GM12878 (cell line): Measurements from ENCODE around the gene STK10. TPM values are rescaled to one million over a fixed set of nuclear protein-coding genes. Genes with fewer than 3 reads are reported as not detected.

ENCODE experiments used
- ATAC-seq: fragments of 200-7000 bp; cut with Tn5 transposase; 3 replicates; pipeline ENCODE4 v1.9.1; 2020; ENCODE audit warnings: mild to moderate bottlenecking, moderate library complexity
- BruUV-seq: library from RNA; stranded (reverse); fragments of 400-500 nt; replicated peaks from 2 replicates; lab custom pipeline; 2021; lab: Mats Ljungman, UMichigan
- CTCF ChIA-PET: fragments of 300-600 bp; sonication (Branson Sonifier 250); formaldehyde crosslinking; extraction: SDS; loops from one replicate; lab custom pipeline; 2021; ENCODE audit warnings: inconsistent platforms; lab: Yijun Ruan, JAX
- POLR2A ChIA-PET: fragments of 350-600 bp; formaldehyde crosslinking; extraction: SDS; loops from one replicate; lab custom pipeline; 2021; ENCODE audit warnings: inconsistent platforms; lab: Charles Lee
- RAD21 ChIA-PET: fragments of 300-600 bp; sonication (Branson Sonifier 250); formaldehyde crosslinking; loops from one replicate; lab custom pipeline; 2023; ENCODE audit warnings: antibody characterized with exemption; ENCODE audit not compliant: unreplicated experiment; lab: Charles Lee
- SMC1A ChIA-PET: fragments of 300-600 bp; sonication (Branson Sonifier 250); formaldehyde crosslinking; loops from one replicate; lab custom pipeline; 2023; ENCODE audit not compliant: unreplicated experiment, uncharacterized antibody; lab: Charles Lee
- DNase-seq: peaks from one replicate; pipeline ENCODE4 v3.0.0-alpha.2; 2011; ENCODE audit warnings: low read depth, low spot score
- FAIRE-seq: peaks from 3 replicates; lab custom pipeline; 2011; peaks lifted over from hg19 to GRCh38; lab: Jason Lieb, UNC
- H2AFZ ChIP-seq: 2 replicates; pipeline ENCODE4 v1.6.0; 2011; ENCODE audit warnings: low read depth, low read length, control low read depth; ENCODE audit not compliant: control insufficient read depth
- H3K27ac ChIP-seq: 2 replicates; pipeline ENCODE4 v1.5.1; 2011; ENCODE audit warnings: control low read depth; ENCODE audit not compliant: control insufficient read depth, insufficient read depth
- H3K27me3 ChIP-seq, 2 experiments: replicated peaks in 1 of 2; 2 replicates each; pipeline versions ENCODE4 v1.6.0 to v1.6.1; 2011; ENCODE audit warnings: low read length in 1 of 2; ENCODE audit not compliant: control insufficient read depth in 2 of 2, insufficient read depth in 2 of 2
- H3K36me3 ChIP-seq, 2 experiments: 2 replicates each; pipeline ENCODE4 v1.5.1; 2011; ENCODE audit warnings: low read length in 1 of 2; ENCODE audit not compliant: control insufficient read depth in 2 of 2, insufficient read depth in 2 of 2
- H3K4me1 ChIP-seq: 2 replicates; pipeline ENCODE4 v1.6.1; 2011; ENCODE audit warnings: mild to moderate bottlenecking, low read length, moderate library complexity, mixed read lengths; ENCODE audit not compliant: control insufficient read depth, insufficient read depth
- H3K4me2 ChIP-seq: 2 replicates; pipeline ENCODE4 v1.6.0; 2011; ENCODE audit warnings: control low read depth; ENCODE audit not compliant: control insufficient read depth, insufficient read depth
- H3K4me3 ChIP-seq: fragments of 200-600 bp; sonication (generic); 2 replicates; pipeline ENCODE4 v1.5.1; 2016
- H3K79me2 ChIP-seq: 2 replicates; pipeline ENCODE4 v1.6.0; 2011; ENCODE audit warnings: low read length; ENCODE audit not compliant: control insufficient read depth, insufficient read depth
- H3K9ac ChIP-seq: 2 replicates; pipeline ENCODE4 v1.8.0; 2011; ENCODE audit warnings: low read length, control low read depth, mixed read lengths; ENCODE audit not compliant: control insufficient read depth, insufficient read depth
- H3K9me3 ChIP-seq: replicated peaks from 3 replicates; pipeline ENCODE4 v1.5.1; 2011; ENCODE audit warnings: mild to moderate bottlenecking, low read length; ENCODE audit not compliant: control insufficient read depth, insufficient read depth
- H4K20me1 ChIP-seq: 2 replicates; pipeline ENCODE4 v1.6.0; 2011; ENCODE audit not compliant: control insufficient read depth, insufficient read depth
- CBX5 ChIP-seq: sonication (generic); IDR thresholded peaks from 2 replicates; pipeline ENCODE4 v1.6.1; 2016; ENCODE audit warnings: low read depth, moderate library complexity, mild to moderate bottlenecking, inconsistent platforms
- EGR1 ChIP-seq, 2 experiments: IDR thresholded peaks; 1 replicate in 1 of 2; 2 replicates in 1 of 2; pipeline ENCODE4 v1.6.1; 2011 to 2012; ENCODE audit warnings: low read depth in 2 of 2, low read length in 2 of 2, borderline replicate concordance in 1 of 2, mild to moderate bottlenecking in 1 of 2, moderate library complexity in 1 of 2
- ESRRA ChIP-seq: IDR thresholded peaks from 2 replicates; pipeline ENCODE4 v1.6.1; 2012; ENCODE audit warnings: mild to moderate bottlenecking, low read length, improper control_type of control experiment
- IKZF2 ChIP-seq, 2 experiments: fragments of 450-650 bp; IDR thresholded peaks; 2 replicates each; pipeline ENCODE4 v1.6.1; 2017; ENCODE audit warnings: mild to moderate bottlenecking in 2 of 2, moderate library complexity in 2 of 2
- JUNB ChIP-seq: IDR thresholded peaks from 2 replicates; pipeline ENCODE4 v1.6.1; 2016; ENCODE audit warnings: antibody characterized with exemption, mild to moderate bottlenecking
- KAT2A ChIP-seq: conservative IDR thresholded peaks from 2 replicates; pipeline ENCODE4 v1.6.1; 2011; ENCODE audit warnings: low read depth, low read length; ENCODE audit not compliant: control insufficient read depth
- NR2F1 ChIP-seq: fragments of 450-650 bp; conservative IDR thresholded peaks from 2 replicates; pipeline ENCODE4 v1.6.1; 2017; ENCODE audit warnings: mild to moderate bottlenecking
- NRF1 ChIP-seq: conservative IDR thresholded peaks from 2 replicates; pipeline ENCODE4 v1.6.1; 2011; ENCODE audit warnings: mild to moderate bottlenecking, low read depth, low read length, improper control_type of control experiment
- TAF1 ChIP-seq: IDR thresholded peaks from 2 replicates; pipeline ENCODE4 v1.6.1; 2011; ENCODE audit warnings: mild to moderate bottlenecking, low read depth, low read length, borderline replicate concordance
- TCF12 ChIP-seq: IDR thresholded peaks from 2 replicates; pipeline ENCODE4 v1.6.1; 2011; ENCODE audit warnings: low read depth, mild to moderate bottlenecking, low read length
- WRNIP1 ChIP-seq: IDR thresholded peaks from 2 replicates; pipeline ENCODE4 v1.6.1; 2011; ENCODE audit warnings: low read depth, low read length, improper control_type of control experiment, borderline replicate concordance
- ZNF217 ChIP-seq: fragments of 450-650 bp; IDR thresholded peaks from 2 replicates; pipeline ENCODE4 v1.6.1; 2017; ENCODE audit warnings: antibody characterized with exemption, mild to moderate bottlenecking
- WGBS: methylation state at CpG from one replicate; pipeline ENCODE4 v1.1.6; 2016; ENCODE audit warnings: low lambda C conversion rate; ENCODE audit not compliant: insufficient replicate concordance, insufficient coverage; ENCODE audit errors: missing lambda C conversion rate; 5-methylcytosine and 5-hydroxymethylcytosine counted together
- in situ Hi-C: fragments of 300-500 bp; cut with MboI; formaldehyde crosslinking; loops from 9 replicates; pipeline ENCODE4 v1.14.3; 2018; ENCODE audit warnings: mixed read lengths
- intact Hi-C: fragments of 100-400 bp; cut with micrococcal nuclease; formaldehyde crosslinking; loops from one replicate; pipeline ENCODE4 v1.14.2; 2022; ENCODE audit not compliant: unreplicated experiment
- polyA plus RNA-seq, 11 experiments: library from polyadenylated mRNA; depleted of rRNA in 4 of 11; unstranded in 6 of 11; stranded (reverse) in 5 of 11; fragments of >200 nt; fragmentation: Nextera tagmentation in 4 of 11; fragmentation: Illumina TruSeq in 1 of 11; extraction: Ambion mirVana in 4 of 11; extraction: Trizol in 1 of 11; gene quantifications; 1 replicate in 1 of 11; 2 replicates in 10 of 11; pipeline versions ENCODE4 v1.2.1 to v1.2.3, GENCODE V29; 2011 to 2016; ENCODE audit warnings: inconsistent platforms in 2 of 11, missing spikeins in 2 of 11, low read depth in 1 of 11
- total RNA-seq, 4 experiments: library from RNA; depleted of rRNA in 3 of 4; stranded (reverse); fragments of >200 nt in 3 of 4; fragmentation: Illumina TruSeq in 1 of 4; extraction: Trizol in 1 of 4; gene quantifications; 2 replicates each; pipeline versions ENCODE4 v1.2.1 to v1.2.3, GENCODE V29; 2013 to 2021
- TF ChIP-seq, protein P1 (sequence below): IDR thresholded peaks from 2 replicates; pipeline ENCODE4 v1.6.1; 2011; ENCODE audit warnings: mild to moderate bottlenecking, low read depth, low read length, moderate library complexity; ENCODE audit not compliant: insufficient replicate concordance
- TF ChIP-seq, protein P2 (sequence below): fragments of 450-650 bp; IDR thresholded peaks from 2 replicates; pipeline ENCODE4 v1.6.1; 2017; ENCODE audit warnings: low read depth, mild to moderate bottlenecking, moderate library complexity
- TF ChIP-seq, protein P3 (sequence below): fragments of 450-650 bp; IDR thresholded peaks from 2 replicates; pipeline ENCODE4 v1.6.1; 2018; ENCODE audit warnings: mild to moderate bottlenecking, low read depth, moderate library complexity; ENCODE audit not compliant: partially characterized antibody

Gene STK10
- total and polyA plus RNA-seq, 10 of the 15 experiments (the other 5 are each of a cell fraction or from before 2014, with no cell fraction given): 14.2 to 96.4 (median 50.6) TPM

DNA sequence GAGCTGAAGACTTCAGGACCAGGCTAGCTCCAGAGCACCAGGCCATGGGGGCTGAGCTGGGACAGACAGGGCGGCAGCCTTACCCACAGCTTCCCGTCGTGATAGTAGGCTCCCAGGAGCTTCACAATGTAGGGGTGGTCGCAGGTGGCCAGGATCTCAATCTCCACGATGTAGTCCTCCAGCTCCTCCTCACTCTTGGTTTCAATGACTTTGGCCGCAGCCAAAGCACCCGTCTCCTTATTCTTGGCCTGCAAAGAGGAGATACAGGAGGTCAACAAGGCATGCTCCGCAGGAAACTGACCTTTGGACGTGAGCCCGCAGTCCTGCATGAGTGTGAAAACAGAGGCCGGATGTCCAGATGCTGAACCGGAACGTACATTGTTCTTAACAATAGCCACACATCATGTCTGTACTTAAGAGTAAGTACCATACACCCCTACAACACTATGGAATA is 31.5 kb downstream of the STK10 start:
- Histone ChIP-seq H3K4me3 (no peak overlapping the region), H3K9me3 (no peaks in the 10 kb centered on the region; the same call in 2 of the 3 replicates), H2AFZ (no peak overlapping the region), H3K4me2 (no peak overlapping the region), H3K27me3 (no peaks in the 10 kb centered on the region), H3K4me1 (peaks cover 44% of the 10 kb centered on the region), H3K79me2 (peaks cover 56% of the 10 kb centered on the region), H4K20me1 (no peaks in the 10 kb centered on the region), H3K36me3 (peaks cover 17 to 21% of the 10 kb centered on the region in 2 experiments; a peak in 3 of 4 replicates), H3K27ac (peak overlapping the region; percentile 39; the same call in 1 of the 2 replicates), H3K9ac (no peak overlapping the region)
- no TSS peak for BruUV-seq
- CTCF ChIA-PET: interaction anchor here (0.8 to 1.5 kb wide), 3 partner anchors 24 to 295 kb away, joined by 3 read pairs; no protein-coding TSS in a partner anchor
- RAD21 ChIA-PET: interaction anchor here (1.2 to 2.4 kb wide), 4 partner anchors 19 to 44 kb away, joined by 3 to 11 read pairs (median 4); no protein-coding TSS in a partner anchor
- in situ Hi-C loops: no loop called here
- SMC1A ChIA-PET: interaction anchor here (0.7 to 4.3 kb wide), 11 partner anchors 8 to 124 kb away, joined by 3 to 16 read pairs (median 3); partner anchors contain the start of gene STK10
- DNase-seq: no peak
- 87% methylated on average over 13 of the region's 13 CpGs for WGBS
- no peak for ATAC-seq
- intact Hi-C loops: no loop called here
- FAIRE-seq: no peak
- POLR2A ChIA-PET: interaction anchor here (0.5 to 3.7 kb wide), 5 partner anchors 9 to 162 kb away, joined by 3 to 19 read pairs (median 5); no protein-coding TSS in a partner anchor
- no peak for TF ChIP-seq ESRRA
- TF ChIP-seq NRF1: no peak
- TF ChIP-seq, protein P1, sequence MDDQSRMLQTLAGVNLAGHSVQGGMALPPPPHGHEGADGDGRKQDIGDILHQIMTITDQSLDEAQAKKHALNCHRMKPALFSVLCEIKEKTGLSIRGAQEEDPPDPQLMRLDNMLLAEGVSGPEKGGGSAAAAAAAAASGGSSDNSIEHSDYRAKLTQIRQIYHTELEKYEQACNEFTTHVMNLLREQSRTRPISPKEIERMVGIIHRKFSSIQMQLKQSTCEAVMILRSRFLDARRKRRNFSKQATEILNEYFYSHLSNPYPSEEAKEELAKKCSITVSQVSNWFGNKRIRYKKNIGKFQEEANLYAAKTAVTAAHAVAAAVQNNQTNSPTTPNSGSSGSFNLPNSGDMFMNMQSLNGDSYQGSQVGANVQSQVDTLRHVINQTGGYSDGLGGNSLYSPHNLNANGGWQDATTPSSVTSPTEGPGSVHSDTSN: no peak
- no peak for TF ChIP-seq JUNB
- no peak for TF ChIP-seq EGR1 (IDR thresholded peaks at IDR 0.05; ENCODE audit: borderline replicate concordance in 1 of 2, low read depth in 2 of 2, low read length in 2 of 2)
- no peak for TF ChIP-seq WRNIP1
- TF ChIP-seq, protein P2, sequence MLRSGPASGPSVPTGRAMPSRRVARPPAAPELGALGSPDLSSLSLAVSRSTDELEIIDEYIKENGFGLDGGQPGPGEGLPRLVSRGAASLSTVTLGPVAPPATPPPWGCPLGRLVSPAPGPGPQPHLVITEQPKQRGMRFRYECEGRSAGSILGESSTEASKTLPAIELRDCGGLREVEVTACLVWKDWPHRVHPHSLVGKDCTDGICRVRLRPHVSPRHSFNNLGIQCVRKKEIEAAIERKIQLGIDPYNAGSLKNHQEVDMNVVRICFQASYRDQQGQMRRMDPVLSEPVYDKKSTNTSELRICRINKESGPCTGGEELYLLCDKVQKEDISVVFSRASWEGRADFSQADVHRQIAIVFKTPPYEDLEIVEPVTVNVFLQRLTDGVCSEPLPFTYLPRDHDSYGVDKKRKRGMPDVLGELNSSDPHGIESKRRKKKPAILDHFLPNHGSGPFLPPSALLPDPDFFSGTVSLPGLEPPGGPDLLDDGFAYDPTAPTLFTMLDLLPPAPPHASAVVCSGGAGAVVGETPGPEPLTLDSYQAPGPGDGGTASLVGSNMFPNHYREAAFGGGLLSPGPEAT: no peak
- TF ChIP-seq ZNF217: no peak
- TF ChIP-seq KAT2A: no peak
- TF ChIP-seq TAF1: no peak
- no peak for TF ChIP-seq NR2F1
- TF ChIP-seq, protein P3, sequence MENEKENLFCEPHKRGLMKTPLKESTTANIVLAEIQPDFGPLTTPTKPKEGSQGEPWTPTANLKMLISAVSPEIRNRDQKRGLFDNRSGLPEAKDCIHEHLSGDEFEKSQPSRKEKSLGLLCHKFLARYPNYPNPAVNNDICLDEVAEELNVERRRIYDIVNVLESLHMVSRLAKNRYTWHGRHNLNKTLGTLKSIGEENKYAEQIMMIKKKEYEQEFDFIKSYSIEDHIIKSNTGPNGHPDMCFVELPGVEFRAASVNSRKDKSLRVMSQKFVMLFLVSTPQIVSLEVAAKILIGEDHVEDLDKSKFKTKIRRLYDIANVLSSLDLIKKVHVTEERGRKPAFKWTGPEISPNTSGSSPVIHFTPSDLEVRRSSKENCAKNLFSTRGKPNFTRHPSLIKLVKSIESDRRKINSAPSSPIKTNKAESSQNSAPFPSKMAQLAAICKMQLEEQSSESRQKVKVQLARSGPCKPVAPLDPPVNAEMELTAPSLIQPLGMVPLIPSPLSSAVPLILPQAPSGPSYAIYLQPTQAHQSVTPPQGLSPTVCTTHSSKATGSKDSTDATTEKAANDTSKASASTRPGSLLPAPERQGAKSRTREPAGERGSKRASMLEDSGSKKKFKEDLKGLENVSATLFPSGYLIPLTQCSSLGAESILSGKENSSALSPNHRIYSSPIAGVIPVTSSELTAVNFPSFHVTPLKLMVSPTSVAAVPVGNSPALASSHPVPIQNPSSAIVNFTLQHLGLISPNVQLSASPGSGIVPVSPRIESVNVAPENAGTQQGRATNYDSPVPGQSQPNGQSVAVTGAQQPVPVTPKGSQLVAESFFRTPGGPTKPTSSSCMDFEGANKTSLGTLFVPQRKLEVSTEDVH: no peak
- TF ChIP-seq TCF12: no peak
- TF ChIP-seq CBX5: no peak
- TF ChIP-seq IKZF2 (IDR thresholded peaks at IDR 0.05): no peak
